HG03432 (cell line): ENCODE measurements around the gene YWHAB.
"Not testable (repeated sequence)": the region's sequence is repeated elsewhere in the genome, so short reads cannot be mapped to it uniquely, and the experiment has no call there.

Experiments used
- ATAC-seq: cut with Tn5 transposase; IDR thresholded peaks from one replicate; pipeline ENCODE4 v1.9.1; 2021; ENCODE audit warnings: mild to moderate bottlenecking, moderate library complexity; ENCODE audit not compliant: unreplicated experiment

YWHAB gene

GRCh38 chr20:44885392-44886265 lies at the start of gene YWHAB:
Gene YWHAB, plus strand, starts transcription at chr20:44885705. Its CDS starts 15,829 bp downstream, at chr20:44901534.
- peak; percentile 96 for ATAC-seq

DNA sequence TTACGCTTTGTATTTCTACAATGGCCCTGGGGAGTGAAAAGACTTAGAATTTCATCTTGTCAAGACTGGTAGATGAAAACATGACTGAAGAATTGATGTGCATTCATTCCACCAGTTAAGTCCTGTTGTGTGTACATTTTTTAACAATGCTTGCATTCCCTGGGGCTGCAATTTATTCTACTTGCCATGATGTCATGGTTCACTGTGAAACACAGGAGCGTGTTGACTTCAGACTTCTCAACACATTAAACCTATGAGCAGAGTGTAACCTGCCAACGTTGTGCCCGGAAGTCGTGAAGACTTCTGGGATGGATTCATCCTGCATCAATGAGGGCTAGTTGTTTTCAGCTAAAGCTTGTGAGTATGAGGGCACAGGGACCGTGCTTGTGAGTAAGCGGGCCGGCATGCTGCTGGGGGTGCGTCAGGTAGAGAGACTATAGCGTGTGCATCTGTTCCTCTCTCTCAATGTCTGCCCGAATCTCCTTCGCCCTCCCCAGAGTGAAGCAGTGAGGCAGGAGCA lies 48.8 kb upstream of the YWHAB start:
- ATAC-seq = no peak

DNA sequence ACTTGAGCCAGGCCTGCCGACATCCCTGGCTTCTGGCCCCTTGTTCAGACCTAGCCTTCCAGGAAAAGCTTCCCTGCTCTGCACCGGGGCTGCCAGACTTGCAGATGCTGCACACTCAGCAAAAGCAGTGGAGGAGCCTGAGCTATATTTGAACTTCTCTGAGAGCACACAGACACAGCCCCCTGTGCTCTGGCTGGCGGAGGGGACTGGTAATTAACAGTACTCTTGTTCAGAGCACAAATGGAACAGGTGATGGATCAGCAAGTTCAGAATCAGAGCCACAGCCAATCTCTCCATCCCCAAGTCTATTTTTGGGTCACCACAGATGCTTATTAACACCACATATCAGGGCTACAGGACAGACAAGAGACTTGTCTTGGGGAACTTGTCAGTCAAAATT lies 47.6 kb upstream of the YWHAB start:
- ATAC-seq = no peak

- no peak for ATAC-seq
Measured at GRCh38 chr20:44838521-44838920, 47.0 kb upstream of the YWHAB start.

DNA sequence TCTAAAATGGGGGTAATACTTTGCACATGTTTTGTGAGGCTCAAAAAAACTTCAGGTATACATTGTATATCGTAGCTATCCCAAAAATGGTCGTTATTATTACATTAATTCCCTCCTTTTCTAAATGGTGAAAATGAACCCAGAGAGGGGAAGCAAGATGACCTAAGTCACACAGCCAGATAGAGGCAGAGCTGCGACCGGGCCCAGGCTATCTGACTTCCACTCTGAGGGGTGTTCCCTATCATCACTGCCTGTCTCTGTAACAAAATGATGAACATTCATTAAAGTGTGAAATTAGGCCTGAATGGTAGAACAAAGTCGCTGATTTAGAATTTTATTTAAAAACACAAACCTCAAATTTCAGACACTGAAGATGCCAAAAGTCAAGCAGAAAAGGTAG lies 46.0 kb upstream of the YWHAB start:
- no peak for ATAC-seq

DNA sequence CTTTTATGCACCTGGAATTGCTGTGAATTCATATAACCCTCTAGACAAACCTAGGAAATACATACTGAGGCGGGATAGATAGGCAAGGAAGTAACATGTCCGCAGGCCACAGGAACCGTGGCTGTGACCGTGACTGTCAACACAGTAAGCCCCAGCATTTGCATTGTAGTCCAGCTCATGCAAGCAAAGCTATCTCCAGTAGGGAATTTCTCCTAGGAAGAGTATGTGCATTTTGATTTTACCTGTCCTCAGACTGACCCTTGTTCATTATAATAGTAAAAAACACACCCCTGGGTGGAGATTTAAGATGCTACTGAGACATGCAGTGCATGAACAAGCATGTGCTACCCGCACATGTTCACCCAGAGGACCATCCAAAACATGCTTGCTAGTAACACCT lies 44.7 kb upstream of the YWHAB start:
- ATAC-seq = no peak

DNA sequence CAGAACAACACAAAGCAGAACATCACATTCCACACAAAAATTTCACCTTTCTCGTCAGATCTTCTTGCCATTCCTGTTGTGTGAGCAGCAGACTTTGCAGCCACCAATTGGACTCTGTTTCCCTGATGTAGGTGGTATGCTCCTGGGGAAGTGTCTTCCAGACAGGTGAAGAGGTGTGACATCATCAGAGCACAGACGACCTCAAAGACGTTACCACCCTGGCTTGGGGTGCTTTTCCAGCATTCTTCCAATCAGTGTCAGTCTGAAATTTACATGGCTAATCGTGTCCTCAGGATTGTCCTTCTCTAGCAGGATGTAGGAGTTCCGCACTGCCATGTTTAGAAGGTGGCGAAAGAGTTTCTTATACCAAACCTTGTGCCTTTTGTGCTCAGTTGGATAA lies 43.5 kb upstream of the YWHAB start:
- ATAC-seq = no peak

GRCh38 chr20:44843876-44844275 lies 41.6 kb upstream of the YWHAB start:
- no peak for ATAC-seq

- no peak for ATAC-seq
Measured at GRCh38 chr20:44848254-44849015, 37.1 kb upstream of the YWHAB start.

DNA sequence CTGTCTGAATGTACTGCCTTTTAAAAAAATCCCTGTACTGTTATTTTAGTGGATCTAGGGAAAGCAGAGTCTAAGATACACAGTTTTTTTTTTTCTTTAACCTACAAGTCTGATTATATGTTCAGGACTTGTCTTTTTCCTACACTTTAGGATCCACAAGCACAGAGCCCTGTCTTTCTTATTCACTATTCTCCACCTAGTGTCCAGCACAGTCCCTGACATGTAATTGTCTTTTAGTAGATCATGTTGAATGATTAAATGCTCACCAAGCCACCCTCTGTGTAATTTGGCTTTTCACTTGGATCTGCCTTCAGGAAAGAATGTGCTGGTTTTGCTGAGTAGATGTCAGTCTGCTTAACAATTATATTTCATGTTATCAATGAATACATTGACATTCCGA lies 35.8 kb upstream of the YWHAB start:
- no peak for ATAC-seq

- ATAC-seq = no peak
Measured at GRCh38 chr20:44850272-44850671, 35.2 kb upstream of the YWHAB start.

GRCh38 chr20:44850837-44851236 lies 34.7 kb upstream of the YWHAB start:
- no peak for ATAC-seq

DNA sequence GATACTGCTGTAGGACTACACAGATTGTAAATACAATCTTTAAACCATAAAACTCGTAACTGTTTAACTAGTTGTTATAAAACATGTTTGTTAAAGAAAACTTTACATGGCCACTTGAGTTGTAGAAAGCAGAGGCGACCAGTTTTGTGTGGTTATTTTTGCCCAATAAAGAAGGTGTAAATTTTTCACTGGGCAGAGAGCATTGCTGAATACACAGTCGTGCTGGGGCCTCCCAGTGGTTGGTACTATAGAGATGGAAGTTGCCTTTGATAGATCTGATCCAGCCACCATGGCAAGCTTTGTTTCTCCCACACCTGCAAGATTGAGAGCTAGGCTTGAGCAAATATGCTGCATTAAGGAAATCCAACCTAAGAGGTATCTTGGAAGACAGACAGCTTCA lies 34.0 kb upstream of the YWHAB start:
- no peak for ATAC-seq

- no peak for ATAC-seq
Measured at GRCh38 chr20:44856442-44856841, 29.1 kb upstream of the YWHAB start.

DNA sequence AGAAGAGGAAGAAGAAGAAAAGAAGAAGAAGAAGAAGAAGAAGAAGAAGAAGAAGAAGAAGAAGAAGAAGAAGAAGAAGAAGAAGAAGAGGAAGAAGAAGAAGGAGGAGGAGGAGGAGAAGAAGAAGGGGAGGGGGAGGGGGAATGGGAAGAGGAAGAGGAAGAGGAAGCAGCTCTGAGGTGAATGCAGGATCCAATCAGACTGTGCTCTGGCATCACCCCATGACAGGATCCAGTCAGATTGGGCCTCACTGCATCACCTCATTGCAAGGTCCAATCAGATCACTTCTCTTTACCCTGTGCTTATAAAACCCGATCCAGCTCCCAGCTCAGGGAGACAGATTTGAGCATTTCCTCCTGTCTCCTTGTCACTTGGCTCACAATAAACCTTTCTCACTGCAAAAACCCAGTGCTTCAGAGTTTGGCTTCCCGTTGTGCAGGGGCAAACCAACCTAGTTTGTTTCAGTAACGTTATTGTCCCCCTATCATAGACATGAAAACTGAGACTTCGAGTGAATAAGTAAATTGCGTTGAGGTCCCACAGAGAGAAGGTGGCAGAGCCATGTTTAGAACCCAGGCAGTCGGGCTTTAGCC lies 28.6 kb upstream of the YWHAB start:
- ATAC-seq = no peak

- ATAC-seq = no peak
Measured at GRCh38 chr20:44858606-44859360, 26.7 kb upstream of the YWHAB start.

DNA sequence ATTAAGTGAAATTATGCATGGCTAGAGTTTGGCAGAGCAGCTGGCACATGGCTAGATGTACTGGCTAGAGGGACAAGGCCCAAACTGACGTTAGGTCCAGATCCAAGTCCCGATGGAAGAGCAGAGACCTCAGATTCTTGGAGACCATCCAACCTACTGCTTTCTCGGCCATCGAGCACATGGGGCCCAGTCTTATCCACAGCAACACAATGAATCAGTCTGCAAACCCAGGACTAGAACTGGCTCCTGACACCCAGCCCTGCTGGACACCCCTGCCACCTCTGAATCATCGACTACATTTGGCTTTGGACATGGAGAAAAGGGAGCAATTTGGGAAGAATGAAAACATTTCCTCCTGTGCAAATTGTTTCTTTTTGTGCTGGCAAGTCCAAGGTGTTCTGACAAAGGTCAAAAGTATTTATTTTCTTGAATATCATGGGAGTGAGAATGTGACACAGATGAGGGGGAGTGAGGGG lies 23.9 kb upstream of the YWHAB start:
- ATAC-seq = no peak

DNA sequence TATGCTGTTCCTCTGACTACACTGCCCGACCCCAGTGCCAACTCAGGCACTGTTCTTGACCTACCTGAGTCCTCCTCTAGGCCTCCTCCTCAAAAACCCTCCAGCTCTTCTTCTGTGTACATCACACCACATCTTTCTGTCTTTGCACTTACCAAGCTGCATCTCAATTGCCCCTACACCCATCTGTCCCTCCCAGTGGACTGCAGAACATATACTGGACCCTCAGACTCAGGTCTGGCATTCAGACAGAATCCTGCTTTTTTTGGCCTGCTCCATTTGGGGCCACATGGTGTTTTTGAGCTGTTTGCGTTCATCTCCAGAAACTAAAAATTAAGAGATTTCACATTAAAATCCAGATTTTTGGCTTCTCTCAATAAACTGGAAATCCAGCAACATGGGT lies 23.2 kb upstream of the YWHAB start:
- no peak for ATAC-seq

DNA sequence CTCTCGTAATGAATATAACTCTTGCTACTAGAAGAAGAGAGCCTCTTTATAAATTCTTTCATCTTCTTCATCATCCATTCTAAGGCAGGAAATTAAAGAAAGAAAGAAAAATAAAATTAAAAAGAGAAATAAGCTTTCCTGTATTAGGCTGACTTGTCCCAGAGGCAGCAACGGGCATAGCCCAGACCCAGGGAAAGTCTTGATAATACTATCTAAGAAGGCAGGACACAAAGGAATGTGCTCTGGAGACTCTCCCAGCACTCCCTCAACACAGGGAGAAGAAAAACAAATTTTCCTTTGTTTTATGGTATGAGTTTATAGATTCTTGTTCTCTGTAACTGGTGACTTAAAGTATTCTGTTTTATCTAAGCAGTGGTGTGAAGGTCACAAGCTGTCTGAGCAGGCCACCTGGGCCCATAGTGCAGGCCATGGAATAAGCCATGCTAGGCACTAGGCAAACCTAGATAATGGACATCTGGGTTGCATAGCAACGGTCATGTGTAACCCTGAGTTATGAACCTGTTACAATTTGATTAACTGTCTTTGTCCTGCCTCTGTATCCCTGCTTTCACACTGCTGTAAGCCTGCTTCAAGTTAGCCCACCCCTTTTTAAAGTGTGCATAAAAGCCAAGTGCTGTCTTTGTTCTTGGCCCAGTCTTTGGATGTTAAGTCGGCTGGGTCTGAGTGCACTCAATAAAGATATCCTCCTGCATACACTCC lies 22.0 kb upstream of the YWHAB start:
- ATAC-seq = not testable (repeated sequence)

DNA sequence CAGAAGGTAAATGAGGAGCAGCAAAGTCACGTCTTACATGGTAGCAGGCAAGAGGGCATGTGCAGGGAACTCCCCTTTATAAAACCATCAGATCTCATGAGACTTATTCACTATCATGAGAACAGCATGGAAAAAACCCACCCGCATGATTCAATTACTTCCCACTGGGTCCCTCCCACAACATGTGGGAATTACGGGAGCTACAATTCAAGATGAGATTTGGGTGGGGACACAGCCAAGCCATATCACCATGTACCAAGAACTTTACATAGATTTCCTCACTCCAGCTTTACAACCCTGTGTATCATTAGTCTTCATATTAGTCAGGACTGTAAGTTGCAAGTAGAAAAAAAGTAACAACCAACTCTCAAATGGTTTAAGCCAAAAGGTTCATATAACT lies 21.0 kb upstream of the YWHAB start:
- ATAC-seq = not testable (repeated sequence)
